22Rv1 (cell line): Measurements from ENCODE around the gene TFG.

Source experiments
- CTCF ChIP-seq: fragments of 450-650 bp; IDR thresholded peaks from 2 replicates; pipeline ENCODE4 v1.5.1; 2017; ENCODE audit warnings: mild to moderate bottlenecking
- ZFX ChIP-seq: fragments of 450-650 bp; IDR thresholded peaks from 2 replicates; pipeline ENCODE4 v1.6.1; 2017; ENCODE audit warnings: antibody characterized with exemption, borderline replicate concordance

GRCh38 chr3:100720426-100720825 is 11.1 kb downstream of the TFG start:
- TF ChIP-seq CTCF (no peak), ZFX (no peak)
